ENCODE results near the gene EYS. TPM values are rescaled to one million over a fixed set of nuclear protein-coding genes. Genes with fewer than 3 reads are reported as not detected.

EYS gene
- total RNA-seq, 1 experiment from 2014 or later, result not detected

GRCh38 chr6:63821442-63821841 lies 1885.6 kb downstream of the EYS start:
- no peak overlapping the region for H3K27ac ChIP-seq (ENCODE audit: insufficient read length, low read depth, low read length)
- no peak overlapping the region for H4K91ac ChIP-seq (ENCODE audit: insufficient read length, low read depth, low read length)
- no peaks in the 10 kb centered on the region for H3K79me2 ChIP-seq (ENCODE audit: insufficient read depth, low read length)
- WGBS (ENCODE audit: extremely low coverage, insufficient read length, low lambda C conversion rate), result no CpG with 5 or more reads among the region's 1 CpG
- H3K27me3 ChIP-seq (ENCODE audit: insufficient read depth, low read length), result no peaks in the 10 kb centered on the region
- H3K18ac ChIP-seq (ENCODE audit: insufficient read length, low read depth, low read length), result no peak overlapping the region
- no peak overlapping the region for H4K8ac ChIP-seq (replicated peaks; ENCODE audit: insufficient read length, low read depth, low read length)
- H3K4me1 Mint-ChIP-seq, result peaks cover 3 to 9% of the 10 kb centered on the region in 2 experiments; a peak in 2 of 4 replicates
- H3K4ac ChIP-seq (ENCODE audit: low read depth, low read length), result no peak overlapping the region
- no peaks in the 10 kb centered on the region for H3K23me2 ChIP-seq (ENCODE audit: insufficient read length, low read depth, low read length, poor library complexity, severe bottlenecking)
- H3K9me3 Mint-ChIP-seq, result peaks cover 0 to 3% of the 10 kb centered on the region in 2 experiments; a peak in 1 of 5 replicates
- H2BK12ac ChIP-seq (ENCODE audit: insufficient read length, low read depth, low read length), result no peak overlapping the region
- H3K27ac Mint-ChIP-seq, result no peak overlapping the region
- H2BK20ac ChIP-seq (ENCODE audit: low read depth, low read length, poor library complexity, severe bottlenecking), result no peak overlapping the region
- no peaks in the 10 kb centered on the region; the same call in 1 of the 2 replicates for H3K27me3 Mint-ChIP-seq (ENCODE audit: low read depth)
- no peak overlapping the region for H3K4me2 ChIP-seq (ENCODE audit: insufficient read depth, insufficient read length, low read length)
- no peaks in the 10 kb centered on the region for H4K20me1 ChIP-seq (ENCODE audit: control insufficient read depth, insufficient read depth, insufficient read length)
- no peak overlapping the region for H3K4me3 Mint-ChIP-seq
- H2AFZ ChIP-seq (ENCODE audit: low read length), result peak overlapping the region; percentile 3
- no peak overlapping the region for H3K9ac ChIP-seq (ENCODE audit: extremely low read depth, insufficient read length, low read length)
- no peak overlapping the region for H2BK120ac ChIP-seq (ENCODE audit: low read depth, low read length, poor library complexity, severe bottlenecking)
- no peak overlapping the region for H3K56ac ChIP-seq (ENCODE audit: insufficient read length, low read depth, low read length)
- H3K36me3 Mint-ChIP-seq (ENCODE audit: insufficient read depth in 1 of 3, low read depth in 3 of 3), result no peaks in the 10 kb centered on the region; a peak in 1 of 7 replicates
- H3K4me1 ChIP-seq (ENCODE audit: insufficient read depth, low read length), result no peaks in the 10 kb centered on the region
- no peak overlapping the region for H3K23ac ChIP-seq (ENCODE audit: insufficient read length, low read depth, low read length)
- no peak overlapping the region for H4K5ac ChIP-seq (ENCODE audit: insufficient read length, low read depth, low read length)
- H3T11ph ChIP-seq (ENCODE audit: low read length), result no peak overlapping the region
- TF ChIP-seq, protein P1, sequence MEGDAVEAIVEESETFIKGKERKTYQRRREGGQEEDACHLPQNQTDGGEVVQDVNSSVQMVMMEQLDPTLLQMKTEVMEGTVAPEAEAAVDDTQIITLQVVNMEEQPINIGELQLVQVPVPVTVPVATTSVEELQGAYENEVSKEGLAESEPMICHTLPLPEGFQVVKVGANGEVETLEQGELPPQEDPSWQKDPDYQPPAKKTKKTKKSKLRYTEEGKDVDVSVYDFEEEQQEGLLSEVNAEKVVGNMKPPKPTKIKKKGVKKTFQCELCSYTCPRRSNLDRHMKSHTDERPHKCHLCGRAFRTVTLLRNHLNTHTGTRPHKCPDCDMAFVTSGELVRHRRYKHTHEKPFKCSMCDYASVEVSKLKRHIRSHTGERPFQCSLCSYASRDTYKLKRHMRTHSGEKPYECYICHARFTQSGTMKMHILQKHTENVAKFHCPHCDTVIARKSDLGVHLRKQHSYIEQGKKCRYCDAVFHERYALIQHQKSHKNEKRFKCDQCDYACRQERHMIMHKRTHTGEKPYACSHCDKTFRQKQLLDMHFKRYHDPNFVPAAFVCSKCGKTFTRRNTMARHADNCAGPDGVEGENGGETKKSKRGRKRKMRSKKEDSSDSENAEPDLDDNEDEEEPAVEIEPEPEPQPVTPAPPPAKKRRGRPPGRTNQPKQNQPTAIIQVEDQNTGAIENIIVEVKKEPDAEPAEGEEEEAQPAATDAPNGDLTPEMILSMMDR (conservative IDR thresholded peaks at IDR 0.05), result no peak
- DNase-seq, result no peak
- H2BK15ac ChIP-seq (ENCODE audit: low read depth, low read length), result no peak overlapping the region
- no peaks in the 10 kb centered on the region for H3K79me1 ChIP-seq (ENCODE audit: insufficient read depth, low read depth, low read length, poor library complexity, severe bottlenecking)
- no peaks in the 10 kb centered on the region for H3K9me3 ChIP-seq (ENCODE audit: control insufficient read depth, low read depth, low read length)
- no peak overlapping the region for H3K14ac ChIP-seq (ENCODE audit: insufficient read depth, low read length)
- H2BK5ac ChIP-seq (ENCODE audit: insufficient read length, low read length), result no peak overlapping the region
- H2AK5ac ChIP-seq (ENCODE audit: insufficient read length, low read length), result no peak overlapping the region
